GM12875 (cell line): ENCODE results near the gene SPART.
A peak's percentile ranks its signal among the peaks of the same experiment; 100 is the strongest.

ENCODE experiments used
- H3K4me3 ChIP-seq: one replicate; pipeline ENCODE4 v1.5.1; 2011; ENCODE audit warnings: low read depth, low read length, control low read depth
- TF ChIP-seq, protein P1 (sequence below): IDR thresholded peaks from 2 replicates; pipeline ENCODE4 v1.5.1; 2011; ENCODE audit warnings: low read depth, mild to moderate bottlenecking, control low read depth, inconsistent platforms, low read length, moderate library complexity, borderline replicate concordance; ENCODE audit not compliant: insufficient read depth

Gene SPART, protein sequence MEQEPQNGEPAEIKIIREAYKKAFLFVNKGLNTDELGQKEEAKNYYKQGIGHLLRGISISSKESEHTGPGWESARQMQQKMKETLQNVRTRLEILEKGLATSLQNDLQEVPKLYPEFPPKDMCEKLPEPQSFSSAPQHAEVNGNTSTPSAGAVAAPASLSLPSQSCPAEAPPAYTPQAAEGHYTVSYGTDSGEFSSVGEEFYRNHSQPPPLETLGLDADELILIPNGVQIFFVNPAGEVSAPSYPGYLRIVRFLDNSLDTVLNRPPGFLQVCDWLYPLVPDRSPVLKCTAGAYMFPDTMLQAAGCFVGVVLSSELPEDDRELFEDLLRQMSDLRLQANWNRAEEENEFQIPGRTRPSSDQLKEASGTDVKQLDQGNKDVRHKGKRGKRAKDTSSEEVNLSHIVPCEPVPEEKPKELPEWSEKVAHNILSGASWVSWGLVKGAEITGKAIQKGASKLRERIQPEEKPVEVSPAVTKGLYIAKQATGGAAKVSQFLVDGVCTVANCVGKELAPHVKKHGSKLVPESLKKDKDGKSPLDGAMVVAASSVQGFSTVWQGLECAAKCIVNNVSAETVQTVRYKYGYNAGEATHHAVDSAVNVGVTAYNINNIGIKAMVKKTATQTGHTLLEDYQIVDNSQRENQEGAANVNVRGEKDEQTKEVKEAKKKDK

DNA sequence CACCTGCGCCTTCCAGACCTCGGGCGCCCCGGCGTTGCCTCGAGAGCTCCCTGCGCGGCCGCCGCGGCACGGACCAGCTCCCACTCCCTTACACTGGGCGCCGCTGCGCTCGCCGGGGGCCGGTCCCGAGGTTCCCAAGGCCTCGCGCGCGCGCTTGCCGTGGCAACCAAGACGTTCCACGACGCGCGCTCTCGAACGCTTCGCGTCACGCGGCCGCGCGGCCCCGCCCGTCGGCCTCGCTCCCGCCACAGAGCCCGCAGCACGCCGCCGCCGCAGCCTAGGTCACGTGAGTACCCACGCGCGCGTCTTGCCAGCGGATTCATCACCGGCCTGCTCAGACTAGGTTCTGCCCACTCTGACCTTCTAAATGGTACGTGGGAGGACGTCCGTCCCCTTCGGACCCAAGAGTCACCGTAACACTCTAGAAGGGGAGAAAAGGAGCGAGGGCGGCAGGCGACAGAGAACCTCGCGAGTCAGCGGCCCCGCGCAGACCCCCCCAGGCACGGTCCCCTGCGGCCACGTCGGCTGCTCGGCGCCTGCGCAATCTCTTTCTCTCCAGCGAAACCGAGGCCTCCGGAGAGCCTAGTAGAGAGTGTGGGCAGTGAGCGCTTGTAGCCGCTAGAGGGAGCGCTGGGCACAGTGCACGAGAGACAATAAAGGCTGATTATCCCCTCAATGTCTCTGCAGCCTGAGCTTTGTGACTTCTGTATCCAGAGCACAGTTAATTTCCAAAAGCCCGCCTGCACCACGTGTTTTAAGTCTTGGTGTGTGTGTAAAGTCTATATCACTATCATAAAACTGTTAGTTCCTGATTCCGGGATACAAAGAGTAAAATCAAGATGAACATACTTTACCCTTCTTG, at the start of gene SPART:
SPART (minus strand) TSS at position 173 of the 862 bp plus-strand sequence. CDS start 10,564 bp downstream, outside the sequence.
- peak within 1 kb of the TSS; percentile 68 for H3K4me3 ChIP-seq
- TF ChIP-seq, protein P1, sequence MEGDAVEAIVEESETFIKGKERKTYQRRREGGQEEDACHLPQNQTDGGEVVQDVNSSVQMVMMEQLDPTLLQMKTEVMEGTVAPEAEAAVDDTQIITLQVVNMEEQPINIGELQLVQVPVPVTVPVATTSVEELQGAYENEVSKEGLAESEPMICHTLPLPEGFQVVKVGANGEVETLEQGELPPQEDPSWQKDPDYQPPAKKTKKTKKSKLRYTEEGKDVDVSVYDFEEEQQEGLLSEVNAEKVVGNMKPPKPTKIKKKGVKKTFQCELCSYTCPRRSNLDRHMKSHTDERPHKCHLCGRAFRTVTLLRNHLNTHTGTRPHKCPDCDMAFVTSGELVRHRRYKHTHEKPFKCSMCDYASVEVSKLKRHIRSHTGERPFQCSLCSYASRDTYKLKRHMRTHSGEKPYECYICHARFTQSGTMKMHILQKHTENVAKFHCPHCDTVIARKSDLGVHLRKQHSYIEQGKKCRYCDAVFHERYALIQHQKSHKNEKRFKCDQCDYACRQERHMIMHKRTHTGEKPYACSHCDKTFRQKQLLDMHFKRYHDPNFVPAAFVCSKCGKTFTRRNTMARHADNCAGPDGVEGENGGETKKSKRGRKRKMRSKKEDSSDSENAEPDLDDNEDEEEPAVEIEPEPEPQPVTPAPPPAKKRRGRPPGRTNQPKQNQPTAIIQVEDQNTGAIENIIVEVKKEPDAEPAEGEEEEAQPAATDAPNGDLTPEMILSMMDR = peak; percentile 97

GRCh38 chr13:36395280-36395679, 49.1 kb upstream of the SPART start:
- H3K4me3 ChIP-seq = no peak overlapping the region
- TF ChIP-seq, protein P1 = no peak

GRCh38 chr13:36385489-36385888, 39.3 kb upstream of the SPART start:
- H3K4me3 ChIP-seq = no peak overlapping the region
- TF ChIP-seq, protein P1 = no peak

- TF ChIP-seq, protein P1 = no peak
Observed at GRCh38 chr13:36382030-36382429, 35.8 kb upstream of the SPART start.

DNA sequence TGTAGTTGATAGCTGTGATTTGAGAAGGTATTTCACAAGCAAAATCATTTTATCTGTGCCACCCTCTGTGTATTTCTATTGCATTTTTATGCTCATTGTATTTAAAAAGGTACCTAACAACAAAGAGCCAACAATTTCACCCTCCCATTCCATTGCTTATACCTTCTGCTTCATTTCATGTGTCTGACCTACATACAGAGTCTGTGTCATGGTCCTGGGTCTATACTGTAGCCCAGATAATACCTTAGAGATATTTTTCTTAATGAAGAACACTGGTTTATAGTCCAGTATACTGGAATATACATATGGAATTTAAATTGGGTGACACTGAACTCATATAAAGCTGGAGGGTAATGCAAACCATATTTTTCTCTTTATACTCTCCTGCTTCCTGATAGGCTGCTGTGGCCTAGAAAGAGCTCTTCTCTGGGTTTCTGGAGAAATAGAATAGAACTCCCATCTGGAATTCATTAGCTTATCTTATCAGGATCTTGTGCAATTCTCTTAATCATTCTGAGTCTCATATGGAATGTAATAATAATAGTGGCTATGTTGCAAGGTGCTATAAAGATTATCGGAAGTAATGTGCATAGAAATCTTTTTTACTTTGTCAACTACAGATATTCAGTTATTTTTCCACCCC, 31.8 kb upstream of the SPART start:
- TF ChIP-seq, protein P1 = no peak
- H3K4me3 ChIP-seq = no peak overlapping the region

More at GRCh38 chr13:36382030-36382429, 35.8 kb upstream of the SPART start:
- H3K4me3 ChIP-seq = no peak overlapping the region

DNA sequence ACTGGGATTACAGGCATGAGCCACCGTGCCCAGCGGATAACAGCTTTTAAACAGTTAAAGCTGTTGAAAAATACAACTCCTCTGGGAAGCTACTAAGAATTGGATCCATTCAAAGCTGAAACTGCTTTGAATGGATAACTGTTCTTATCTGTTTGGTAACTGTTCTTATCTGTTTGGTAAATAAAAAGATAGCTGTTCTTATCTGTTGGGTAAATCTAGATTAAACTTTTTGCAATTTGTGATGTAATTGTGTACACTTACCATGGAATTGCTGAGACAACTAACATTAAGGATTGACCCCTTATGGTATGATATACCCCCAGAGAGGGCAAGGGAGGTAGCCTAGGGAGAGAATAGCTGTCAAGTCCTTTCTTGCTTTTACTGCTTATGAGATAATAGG, 27.9 kb upstream of the SPART start:
- TF ChIP-seq, protein P1 = no peak
- no peak overlapping the region for H3K4me3 ChIP-seq
